ENCODE data around the gene PRIMPOL. TPM values are rescaled to one million over a fixed set of nuclear protein-coding genes. Genes with fewer than 3 reads are reported as not detected.

The PRIMPOL gene
- total RNA-seq, 1 experiment from 2014 or later, result 29.5 TPM

GRCh38 chr4:184680698-184681097, 31.2 kb downstream of the PRIMPOL start:
- no peaks in the 10 kb centered on the region for H3K9me3 ChIP-seq (ENCODE audit: insufficient read depth, low read depth)
- TF ChIP-seq CTCF (conservative IDR thresholded peaks at IDR 0.05) (no peak), EZH2 (IDR thresholded peaks at IDR 0.05; ENCODE audit: low read depth) (no peak)
- no TSS peak for BruUV-seq (replicated peaks)
- ChIA-PET POLR2A (ENCODE audit: unreplicated experiment) (no interaction called here), CTCF (no interaction called here)
- no peaks in the 10 kb centered on the region for H3K36me3 ChIP-seq (ENCODE audit: low read depth)
- no peak overlapping the region for H3K4me3 ChIP-seq
- no peaks in the 10 kb centered on the region for H3K79me2 ChIP-seq (ENCODE audit: low read depth)
- DNase-seq, result no peak
- no peaks in the 10 kb centered on the region for H3F3A ChIP-seq (ENCODE audit: insufficient read depth, low read depth)
- intact Hi-C loops (cut with micrococcal nuclease; ENCODE audit: unreplicated experiment), result no loop called here
- H4K20me1 ChIP-seq (ENCODE audit: insufficient read depth), result no peaks in the 10 kb centered on the region
- no peaks in the 10 kb centered on the region for H3K9me2 ChIP-seq (ENCODE audit: insufficient read depth)
- H3K4me1 ChIP-seq (replicated peaks; ENCODE audit: insufficient read depth), result no peaks in the 10 kb centered on the region
- H3K27me3 ChIP-seq (ENCODE audit: insufficient read depth, low read depth), result no peaks in the 10 kb centered on the region
- no peak overlapping the region for H3K27ac ChIP-seq
- no peak overlapping the region for H3K4me2 ChIP-seq
- H2AFZ ChIP-seq, result no peak overlapping the region

- BruUV-seq (replicated peaks), result no TSS peak
- no peak for DNase-seq
- H3K9me2 ChIP-seq (ENCODE audit: insufficient read depth), result no peaks in the 10 kb centered on the region
- H4K20me1 ChIP-seq (ENCODE audit: insufficient read depth), result no peaks in the 10 kb centered on the region
- POLR2A ChIA-PET (ENCODE audit: unreplicated experiment), result no interaction called here
- no peak overlapping the region for H3K4me2 ChIP-seq
- no peaks in the 10 kb centered on the region for H3K36me3 ChIP-seq (ENCODE audit: low read depth)
- no peaks in the 10 kb centered on the region for H3K4me1 ChIP-seq (replicated peaks; ENCODE audit: insufficient read depth)
- H3K27ac ChIP-seq, result no peak overlapping the region
- no peaks in the 10 kb centered on the region for H3K9me3 ChIP-seq (ENCODE audit: insufficient read depth, low read depth)
- CTCF ChIA-PET, result no interaction called here
- intact Hi-C loops (cut with micrococcal nuclease; ENCODE audit: unreplicated experiment), result no loop called here
- no peak for TF ChIP-seq EZH2 (IDR thresholded peaks at IDR 0.05; ENCODE audit: low read depth)
- TF ChIP-seq CTCF (conservative IDR thresholded peaks at IDR 0.05), result no peak
- H3K4me3 ChIP-seq, result no peak overlapping the region
- H3K27me3 ChIP-seq (ENCODE audit: insufficient read depth, low read depth), result no peaks in the 10 kb centered on the region
- H2AFZ ChIP-seq, result no peak overlapping the region
- H3K79me2 ChIP-seq (ENCODE audit: low read depth), result no peaks in the 10 kb centered on the region
- H3F3A ChIP-seq (ENCODE audit: insufficient read depth, low read depth), result no peaks in the 10 kb centered on the region
Observed at GRCh38 chr4:184681916-184682315, 32.4 kb downstream of the PRIMPOL start.

GRCh38 chr4:184684491-184685189, 35.1 kb downstream of the PRIMPOL start:
- no peak overlapping the region for H3K27ac ChIP-seq
- H3K9me3 ChIP-seq (ENCODE audit: insufficient read depth, low read depth), result no peaks in the 10 kb centered on the region
- peaks cover 19% of the 10 kb centered on the region for H3F3A ChIP-seq (ENCODE audit: insufficient read depth, low read depth)
- no peaks in the 10 kb centered on the region for H3K79me2 ChIP-seq (ENCODE audit: low read depth)
- no peaks in the 10 kb centered on the region for H3K27me3 ChIP-seq (ENCODE audit: insufficient read depth, low read depth)
- no peaks in the 10 kb centered on the region for H3K9me2 ChIP-seq (ENCODE audit: insufficient read depth)
- H4K20me1 ChIP-seq (ENCODE audit: insufficient read depth), result no peaks in the 10 kb centered on the region
- H3K36me3 ChIP-seq (ENCODE audit: low read depth), result no peaks in the 10 kb centered on the region
- CTCF ChIA-PET, result interaction anchor here (1.0 kb wide), 1 partner anchor 28 kb away, joined by 4 read pairs; no protein-coding TSS in a partner anchor
- POLR2A ChIA-PET (ENCODE audit: unreplicated experiment), result no interaction called here
- no peak overlapping the region for H3K4me3 ChIP-seq
- DNase-seq, result no peak
- TF ChIP-seq CTCF (conservative IDR thresholded peaks at IDR 0.05) (no peak), EZH2 (IDR thresholded peaks at IDR 0.05; ENCODE audit: low read depth) (no peak)
- BruUV-seq (replicated peaks), result no TSS peak
- peaks cover 17% of the 10 kb centered on the region for H3K4me1 ChIP-seq (replicated peaks; ENCODE audit: insufficient read depth)
- H3K4me2 ChIP-seq, result no peak overlapping the region
- intact Hi-C loops (cut with micrococcal nuclease; ENCODE audit: unreplicated experiment), result loop anchor here (5.0 kb wide), 1 partner anchor 397 kb away; no protein-coding TSS in a partner anchor
- no peak overlapping the region for H2AFZ ChIP-seq
